ENCODE data around the gene MTUS2. TPM values are rescaled to one million over a fixed set of nuclear protein-coding genes. Genes with fewer than 3 reads are reported as not detected.

MTUS2 gene
- total and polyA plus RNA-seq, 2 of the 8 experiments (the other 6 are each of a cell fraction or from before 2014, with no cell fraction given), result 0.18 to 0.80 TPM

DNA sequence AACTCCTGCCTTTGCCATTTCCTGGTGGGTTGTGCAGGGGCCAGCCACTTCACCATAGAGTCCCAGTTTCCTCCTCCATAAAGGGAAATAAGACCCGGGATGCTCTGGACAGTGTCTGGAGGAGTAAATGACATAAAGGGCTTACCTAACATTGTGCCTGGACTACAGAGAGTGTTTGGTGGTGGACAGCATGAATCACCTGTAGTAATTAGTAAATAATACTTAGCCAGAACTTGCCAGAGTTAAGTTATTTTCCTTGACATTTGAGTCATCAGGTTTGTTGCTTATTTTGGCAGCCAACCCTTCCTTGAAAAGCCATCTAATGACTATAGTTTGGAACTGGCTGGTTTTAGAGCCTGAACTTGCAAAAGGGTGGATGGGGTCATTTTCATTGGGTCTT, 616.2 kb downstream of the MTUS2 start:
- no peak overlapping the region for H2BK12ac ChIP-seq (ENCODE audit: low read depth, low read length)
- no peak overlapping the region for H2BK20ac ChIP-seq (ENCODE audit: low read length)
- H3K23ac ChIP-seq (ENCODE audit: insufficient read length), result no peak overlapping the region
- H2BK120ac ChIP-seq (replicated peaks; ENCODE audit: low read depth, low read length), result no peak overlapping the region
- H4K5ac ChIP-seq (ENCODE audit: insufficient read length, low read depth, low read length), result no peak overlapping the region
- no peak overlapping the region for H2BK5ac ChIP-seq (ENCODE audit: low read depth, low read length)
- no peak overlapping the region for H3K14ac ChIP-seq (ENCODE audit: insufficient read length)
- H3K9me3 ChIP-seq (ENCODE audit: insufficient read depth in 2 of 2, low read depth in 1 of 2, low read length in 1 of 2), result no peaks in the 10 kb centered on the region
- H3K27ac ChIP-seq (ENCODE audit: low read depth, low read length), result no peak overlapping the region
- peaks cover 0 to 2% (median 0%) of the 10 kb centered on the region in 4 experiments; a peak in 1 of 7 replicates for H3K4me1 ChIP-seq (replicated peaks in 1 of 4; ENCODE audit: control insufficient read depth in 3 of 4, insufficient read depth in 4 of 4, low read length in 3 of 4)
- FAIRE-seq (no peak), DNase-seq (ENCODE audit: low read depth in 1 of 2, low spot score in 2 of 2) (no peak)
- H3K4me3 ChIP-seq (ENCODE audit: extremely low read depth in 1 of 4, insufficient read depth in 2 of 4, low read depth in 3 of 4, low read length in 4 of 4), result no peak overlapping the region
- ChIA-PET POLR2A (ENCODE audit: partially characterized antibody) (no interaction called here), CTCF (ENCODE audit: partially characterized antibody) (no interaction called here)
- no peaks in the 10 kb centered on the region for H3K27me3 ChIP-seq (replicated peaks in 1 of 4; ENCODE audit: control insufficient read depth in 3 of 4, extremely low read depth in 1 of 4, insufficient read depth in 3 of 4, low read length in 3 of 4)
- H4K91ac ChIP-seq (replicated peaks; ENCODE audit: insufficient read length, low read length), result no peak overlapping the region
- H2AFZ ChIP-seq (ENCODE audit: low read length), result no peak overlapping the region
- no peak overlapping the region for H3K56ac ChIP-seq (replicated peaks; ENCODE audit: insufficient read length, low read depth, low read length)
- H4K20me1 ChIP-seq (replicated peaks in 1 of 2; ENCODE audit: control insufficient read depth in 1 of 2, insufficient read depth in 2 of 2, low read length in 2 of 2), result no peaks in the 10 kb centered on the region
- no peak overlapping the region for H3K4me2 ChIP-seq (ENCODE audit: insufficient read depth in 1 of 2, low read depth in 2 of 2, low read length in 2 of 2)
- H3K79me2 ChIP-seq (ENCODE audit: control insufficient read depth in 1 of 2, insufficient read depth in 2 of 2, low read length in 2 of 2), result no peaks in the 10 kb centered on the region
- 100% methylated on average over 1 of the region's 1 CpG; no CpG with 5 or more reads in 1 of the 2 experiments for WGBS, 2 experiments (ENCODE audit: extremely low coverage in 1 of 2, insufficient coverage in 1 of 2, insufficient read length in 1 of 2, insufficient replicate concordance in 2 of 2, low coverage in 1 of 2, low lambda C conversion rate in 2 of 2, missing lambda C conversion rate in 1 of 2)
- H3K36me3 ChIP-seq (ENCODE audit: control insufficient read depth in 2 of 4, insufficient read depth in 4 of 4, low read length in 3 of 4), result no peaks in the 10 kb centered on the region
- H3K79me1 ChIP-seq (ENCODE audit: low read depth, low read length), result no peaks in the 10 kb centered on the region
- no peak overlapping the region for H3K18ac ChIP-seq (ENCODE audit: extremely low read depth, low read length)
- H4K8ac ChIP-seq (ENCODE audit: extremely low read depth, insufficient read depth, low read length), result no peak overlapping the region
- no peak overlapping the region for H2AK5ac ChIP-seq (ENCODE audit: low read depth, low read length)
- no peaks in the 10 kb centered on the region; the same call in 1 of the 2 replicates for H3K23me2 ChIP-seq (ENCODE audit: low read depth, low read length)
- H3K4ac ChIP-seq (replicated peaks; ENCODE audit: insufficient read length, low read depth, low read length), result no peak overlapping the region
- H2BK15ac ChIP-seq (ENCODE audit: low read length), result no peak overlapping the region
- H3K9ac ChIP-seq (replicated peaks in 1 of 4; ENCODE audit: extremely low read depth in 1 of 4, low read depth in 3 of 4, low read length in 3 of 4), result no peak overlapping the region
- TF ChIP-seq KDM1A (IDR thresholded peaks at IDR 0.05; ENCODE audit: borderline replicate concordance, low read length) (no peak), ASH2L (IDR thresholded peaks at IDR 0.05; ENCODE audit: low read length) (no peak), GABPA (IDR thresholded peaks at IDR 0.05; ENCODE audit: borderline replicate concordance, insufficient read depth, low read length) (no peak), POLR2A (IDR thresholded peaks at IDR 0.05; ENCODE audit: control extremely low read depth in 1 of 2, low read depth in 2 of 2, low read length in 2 of 2) (no peak), RXRA (IDR thresholded peaks at IDR 0.05; ENCODE audit: insufficient read depth, low read depth, low read length) (no peak), RNF2 (IDR thresholded peaks at IDR 0.05; ENCODE audit: borderline replicate concordance, low read depth, low read length, missing control alignments, poor library complexity, severe bottlenecking) (no peak), JUN (IDR thresholded peaks at IDR 0.05; ENCODE audit: low read depth, low read length) (no peak), SIX5 (IDR thresholded peaks at IDR 0.05; ENCODE audit: low read depth, low read length) (no peak), EP300 (IDR thresholded peaks at IDR 0.05; ENCODE audit: borderline replicate concordance in 1 of 2, low read depth in 2 of 2, low read length in 2 of 2) (no peak), ZNF274 (IDR thresholded peaks at IDR 0.05; ENCODE audit: borderline replicate concordance, extremely low read depth, low read length) (no peak)
- TF ChIP-seq, protein P1, sequence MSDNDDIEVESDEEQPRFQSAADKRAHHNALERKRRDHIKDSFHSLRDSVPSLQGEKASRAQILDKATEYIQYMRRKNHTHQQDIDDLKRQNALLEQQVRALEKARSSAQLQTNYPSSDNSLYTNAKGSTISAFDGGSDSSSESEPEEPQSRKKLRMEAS (IDR thresholded peaks at IDR 0.05), result no peak
- TF ChIP-seq, protein P2, sequence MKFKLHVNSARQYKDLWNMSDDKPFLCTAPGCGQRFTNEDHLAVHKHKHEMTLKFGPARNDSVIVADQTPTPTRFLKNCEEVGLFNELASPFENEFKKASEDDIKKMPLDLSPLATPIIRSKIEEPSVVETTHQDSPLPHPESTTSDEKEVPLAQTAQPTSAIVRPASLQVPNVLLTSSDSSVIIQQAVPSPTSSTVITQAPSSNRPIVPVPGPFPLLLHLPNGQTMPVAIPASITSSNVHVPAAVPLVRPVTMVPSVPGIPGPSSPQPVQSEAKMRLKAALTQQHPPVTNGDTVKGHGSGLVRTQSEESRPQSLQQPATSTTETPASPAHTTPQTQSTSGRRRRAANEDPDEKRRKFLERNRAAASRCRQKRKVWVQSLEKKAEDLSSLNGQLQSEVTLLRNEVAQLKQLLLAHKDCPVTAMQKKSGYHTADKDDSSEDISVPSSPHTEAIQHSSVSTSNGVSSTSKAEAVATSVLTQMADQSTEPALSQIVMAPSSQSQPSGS (IDR thresholded peaks at IDR 0.05; ENCODE audit: low read length), result no peak
